ENCODE data around the gene ARHGEF1. TPM values are rescaled to one million over a fixed set of nuclear protein-coding genes. Genes with fewer than 3 reads are reported as not detected.

ARHGEF1 gene
- total RNA-seq, 1 donor from 2014 or later, result 28.3 TPM

GRCh38 chr19:41922585-41922984 lies 39.6 kb downstream of the ARHGEF1 start:
- intact Hi-C loops (cut with micrococcal nuclease), result no loop called here
- no peaks in the 10 kb centered on the region for H3K9me3 ChIP-seq (replicated peaks)
- peaks cover 98% of the 10 kb centered on the region for H3K27me3 ChIP-seq (ENCODE audit: low read depth)
- no peak for DNase-seq
- H3K27ac ChIP-seq (replicated peaks), result no peak overlapping the region
- peaks cover 1% of the 10 kb centered on the region for H3K4me1 ChIP-seq
- H3K36me3 ChIP-seq, result no peaks in the 10 kb centered on the region
- H3K4me3 ChIP-seq, result no peak overlapping the region
- TF ChIP-seq CTCF (IDR thresholded peaks at IDR 0.05; ENCODE audit: borderline replicate concordance), result no peak

- Histone ChIP-seq H3K27ac (replicated peaks) (no peak overlapping the region), H3K4me1 (peaks cover 7% of the 10 kb centered on the region), H3K27me3 (ENCODE audit: low read depth) (peaks cover 98% of the 10 kb centered on the region), H3K4me3 (no peak overlapping the region), H3K9me3 (replicated peaks) (no peaks in the 10 kb centered on the region), H3K36me3 (no peaks in the 10 kb centered on the region)
- TF ChIP-seq CTCF (IDR thresholded peaks at IDR 0.05; ENCODE audit: borderline replicate concordance), result no peak
- DNase-seq, result no peak
- intact Hi-C loops (cut with micrococcal nuclease), result no loop called here
Measured at GRCh38 chr19:41923045-41923788, 40.2 kb downstream of the ARHGEF1 start.

- H3K4me3 ChIP-seq, result no peak overlapping the region
- H3K27ac ChIP-seq (replicated peaks), result no peak overlapping the region
- no peak for TF ChIP-seq CTCF (IDR thresholded peaks at IDR 0.05; ENCODE audit: borderline replicate concordance)
- H3K27me3 ChIP-seq (ENCODE audit: low read depth), result peaks cover 98% of the 10 kb centered on the region
- DNase-seq, result no peak
- no peaks in the 10 kb centered on the region for H3K9me3 ChIP-seq (replicated peaks)
- H3K4me1 ChIP-seq, result peaks cover 19% of the 10 kb centered on the region
- no peaks in the 10 kb centered on the region for H3K36me3 ChIP-seq
- intact Hi-C loops (cut with micrococcal nuclease), result no loop called here
Measured at GRCh38 chr19:41924151-41925145, 41.5 kb downstream of the ARHGEF1 start.

GRCh38 chr19:41925208-41926003 lies 42.4 kb downstream of the ARHGEF1 start:
- no peak for DNase-seq
- H3K27ac ChIP-seq (replicated peaks), result no peak overlapping the region
- peaks cover 19% of the 10 kb centered on the region for H3K4me1 ChIP-seq
- H3K9me3 ChIP-seq (replicated peaks), result no peaks in the 10 kb centered on the region
- intact Hi-C loops (cut with micrococcal nuclease), result no loop called here
- TF ChIP-seq CTCF (IDR thresholded peaks at IDR 0.05; ENCODE audit: borderline replicate concordance), result no peak
- H3K27me3 ChIP-seq (ENCODE audit: low read depth), result peaks cover 98% of the 10 kb centered on the region
- no peaks in the 10 kb centered on the region for H3K36me3 ChIP-seq
- no peak overlapping the region for H3K4me3 ChIP-seq
